ENCODE data around the gene KDM5B. TPM values are rescaled to one million over a fixed set of nuclear protein-coding genes. Genes with fewer than 3 reads are reported as not detected.

The KDM5B gene
- total RNA-seq, 1 donor from 2014 or later = 148 TPM

GRCh38 chr1:202815120-202815519, 6.9 kb upstream of the KDM5B start:
- no peak for FAIRE-seq
- DNase-seq (ENCODE audit: low spot score in 2 of 2) = no peak

- FAIRE-seq = no peak
- DNase-seq (ENCODE audit: low spot score in 2 of 2) = no peak
These were observed 4.2 kb upstream of the KDM5B start for GRCh38 chr1:202812176-202813026.

- DNase-seq (ENCODE audit: low spot score in 2 of 2) (no peak), FAIRE-seq (no peak)
These were observed 3.3 kb upstream of the KDM5B start for GRCh38 chr1:202811296-202812175.

GRCh38 chr1:202810615-202811295, 2.5 kb upstream of the KDM5B start, which contains the start of gene PCAT6:
Gene PCAT6 (plus strand): TSS chr1:202810954.
- FAIRE-seq (no peak), DNase-seq (ENCODE audit: low spot score in 2 of 2) (peak; percentile 97 to 99)

GRCh38 chr1:202810193-202810614, 2.0 kb upstream of the KDM5B start:
- FAIRE-seq (no peak), DNase-seq (ENCODE audit: low spot score in 2 of 2) (no peak)

- FAIRE-seq (no peak), DNase-seq (ENCODE audit: low spot score in 2 of 2) (no peak)
These were observed 1.5 kb upstream of the KDM5B start for GRCh38 chr1:202809597-202810159.

GRCh38 chr1:202807451-202807925, 733 bp downstream of the KDM5B start:
- DNase-seq (ENCODE audit: low spot score in 2 of 2) (peak; percentile 65 to 67), FAIRE-seq (no peak)

GRCh38 chr1:202806845-202807450, 1.3 kb downstream of the KDM5B start:
- no peak for FAIRE-seq

GRCh38 chr1:202805886-202806844, 2.1 kb downstream of the KDM5B start:
- FAIRE-seq = no peak
- no peak for DNase-seq (ENCODE audit: low spot score in 2 of 2)

More at GRCh38 chr1:202806845-202807450, 1.3 kb downstream of the KDM5B start:
- DNase-seq (ENCODE audit: low spot score in 2 of 2) = peak; percentile 42 to 50

- FAIRE-seq (no peak), DNase-seq (ENCODE audit: low spot score in 2 of 2) (no peak)
These were observed 4.1 kb downstream of the KDM5B start for GRCh38 chr1:202804126-202804525.

GRCh38 chr1:202802998-202803932, 5.0 kb downstream of the KDM5B start:
- DNase-seq (ENCODE audit: low spot score in 2 of 2) (no peak), FAIRE-seq (no peak)

GRCh38 chr1:202802034-202802433, 6.2 kb downstream of the KDM5B start:
- no peak for DNase-seq (ENCODE audit: low spot score in 2 of 2)
- FAIRE-seq = no peak

- DNase-seq (ENCODE audit: low spot score in 2 of 2) (no peak), FAIRE-seq (no peak)
These were observed 7.0 kb downstream of the KDM5B start for GRCh38 chr1:202801175-202801574.

GRCh38 chr1:202800742-202801141, 7.5 kb downstream of the KDM5B start:
- DNase-seq (ENCODE audit: low spot score in 2 of 2) = no peak
- no peak for FAIRE-seq

- DNase-seq (ENCODE audit: low spot score in 2 of 2) = no peak
- no peak for FAIRE-seq
These were observed 9.4 kb downstream of the KDM5B start for GRCh38 chr1:202798792-202799331.

- FAIRE-seq = no peak
- no peak for DNase-seq (ENCODE audit: low spot score in 2 of 2)
These were observed 10.0 kb downstream of the KDM5B start for GRCh38 chr1:202798260-202798659.

- DNase-seq (ENCODE audit: low spot score in 2 of 2) = no peak
- no peak for FAIRE-seq
These were observed 11.6 kb downstream of the KDM5B start for GRCh38 chr1:202796670-202797069.

All from frontal cortex (tissue), 4 donors.